NCI-H1105 (cell line): ENCODE results near the gene DCX.
"Not testable (repeated sequence)": the region's sequence is repeated elsewhere in the genome, so short reads cannot be mapped to it uniquely, and the experiment has no call there.

Experiments used
- DNase-seq: peaks from one replicate; lab custom pipeline; 2025; lab: John Stamatoyannopoulos, UW

DCX gene

GRCh38 chrX:111372086-111372485 is 39.9 kb downstream of the DCX start:
- DNase-seq: no peak

GRCh38 chrX:111365770-111366325 is 46.1 kb downstream of the DCX start:
- no peak for DNase-seq

GRCh38 chrX:111363741-111364140 is 48.3 kb downstream of the DCX start:
- DNase-seq: no peak

- no peak for DNase-seq
These were observed 50.2 kb downstream of the DCX start for GRCh38 chrX:111361751-111362150.

GRCh38 chrX:111360839-111361238 is 51.2 kb downstream of the DCX start:
- DNase-seq: no peak

GRCh38 chrX:111355523-111356115 is 56.4 kb downstream of the DCX start:
- no peak for DNase-seq

- DNase-seq: no peak
These were observed 57.5 kb downstream of the DCX start for GRCh38 chrX:111354496-111354895.

GRCh38 chrX:111353793-111354192 is 58.2 kb downstream of the DCX start:
- DNase-seq: no peak

- peak; percentile 48 for DNase-seq
These were observed 59.6 kb downstream of the DCX start for GRCh38 chrX:111352424-111352823.

- no peak for DNase-seq
These were observed 62.1 kb downstream of the DCX start for GRCh38 chrX:111349934-111350333.

GRCh38 chrX:111349101-111349500 is 62.9 kb downstream of the DCX start:
- no peak for DNase-seq

GRCh38 chrX:111348429-111348828 is 63.6 kb downstream of the DCX start:
- DNase-seq: peak; percentile 72

GRCh38 chrX:111346150-111346549 is 65.8 kb downstream of the DCX start:
- DNase-seq: not testable (repeated sequence)

- no peak for DNase-seq
These were observed 71.9 kb downstream of the DCX start for GRCh38 chrX:111340054-111340453.

- DNase-seq: no peak
These were observed 72.8 kb downstream of the DCX start for GRCh38 chrX:111339212-111339611.

- DNase-seq: no peak
These were observed 73.8 kb downstream of the DCX start for GRCh38 chrX:111338095-111338698.

GRCh38 chrX:111337067-111337637 is 74.8 kb downstream of the DCX start:
- no peak for DNase-seq

GRCh38 chrX:111336141-111336540 is 75.9 kb downstream of the DCX start:
- DNase-seq: no peak

GRCh38 chrX:111329370-111329769 is 82.6 kb downstream of the DCX start:
- DNase-seq: no peak

GRCh38 chrX:111328858-111329257 is 83.1 kb downstream of the DCX start:
- DNase-seq: no peak

GRCh38 chrX:111322231-111322855 is 89.6 kb downstream of the DCX start:
- no peak for DNase-seq

- DNase-seq: no peak
These were observed 92.5 kb downstream of the DCX start for GRCh38 chrX:111319451-111319850.

- no peak for DNase-seq
These were observed 93.1 kb downstream of the DCX start for GRCh38 chrX:111318901-111319300.
